NCI-H460 (cell line): ENCODE measurements around the gene MARK2. TPM values are rescaled to one million over a fixed set of nuclear protein-coding genes. Genes with fewer than 3 reads are reported as not detected.

Source experiments
- DNase-seq: peaks from one replicate; pipeline ENCODE4 v3.0.0-alpha.2; 2016; ENCODE audit warnings: low read depth; ENCODE audit errors: extremely low read depth
- total RNA-seq: library from RNA; depleted of rRNA; stranded (reverse); fragments of >200 nt; shearing (Covaris generic); gene quantifications from 2 replicates; pipeline ENCODE4 v1.2.3, GENCODE V29; 2014

Gene MARK2
- total RNA-seq, 1 experiment from 2014 or later = 22.3 TPM

DNA sequence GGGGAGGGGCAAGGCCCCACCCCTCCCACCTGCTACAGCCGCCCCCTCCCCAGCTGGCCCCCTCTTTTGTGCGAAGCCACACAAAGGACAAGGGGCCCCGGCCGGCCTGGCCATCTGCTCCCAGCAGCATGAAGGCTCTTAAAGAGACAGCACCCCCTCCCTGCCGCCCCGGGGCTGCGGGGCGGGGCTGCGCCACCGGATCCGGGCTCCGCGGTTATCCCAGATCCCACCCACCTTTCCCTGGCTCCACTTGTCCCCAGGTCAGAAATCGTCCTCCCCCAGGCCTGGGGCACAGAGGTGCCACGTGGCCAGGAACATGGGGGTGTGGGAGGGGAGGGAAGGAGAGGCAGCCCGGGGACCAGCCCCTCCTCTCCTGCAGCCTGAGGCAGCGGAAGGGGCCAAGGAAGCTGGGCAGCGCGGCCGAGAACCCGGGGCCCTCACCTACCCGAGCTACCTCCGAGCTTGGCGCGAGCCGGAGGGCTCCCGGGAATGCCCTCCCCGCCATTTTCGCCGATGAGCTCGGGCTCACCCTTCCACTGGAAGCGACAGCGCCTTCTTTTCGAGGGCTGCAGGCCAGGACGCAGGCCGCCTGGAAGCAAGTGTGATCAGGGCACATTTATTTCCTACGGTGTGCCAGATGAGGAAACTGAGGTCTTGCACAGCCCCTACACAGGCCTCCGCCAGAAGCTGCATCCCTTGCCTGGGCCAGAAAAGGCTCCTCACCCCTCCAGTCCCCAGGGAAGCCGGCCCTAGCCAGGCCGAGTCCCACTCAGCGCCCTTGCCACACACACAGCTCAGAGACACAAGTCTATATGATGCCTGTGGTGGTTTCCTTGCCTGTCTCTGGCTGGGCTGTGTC lies 80.6 kb downstream of the MARK2 start:
- no peak for DNase-seq

DNA sequence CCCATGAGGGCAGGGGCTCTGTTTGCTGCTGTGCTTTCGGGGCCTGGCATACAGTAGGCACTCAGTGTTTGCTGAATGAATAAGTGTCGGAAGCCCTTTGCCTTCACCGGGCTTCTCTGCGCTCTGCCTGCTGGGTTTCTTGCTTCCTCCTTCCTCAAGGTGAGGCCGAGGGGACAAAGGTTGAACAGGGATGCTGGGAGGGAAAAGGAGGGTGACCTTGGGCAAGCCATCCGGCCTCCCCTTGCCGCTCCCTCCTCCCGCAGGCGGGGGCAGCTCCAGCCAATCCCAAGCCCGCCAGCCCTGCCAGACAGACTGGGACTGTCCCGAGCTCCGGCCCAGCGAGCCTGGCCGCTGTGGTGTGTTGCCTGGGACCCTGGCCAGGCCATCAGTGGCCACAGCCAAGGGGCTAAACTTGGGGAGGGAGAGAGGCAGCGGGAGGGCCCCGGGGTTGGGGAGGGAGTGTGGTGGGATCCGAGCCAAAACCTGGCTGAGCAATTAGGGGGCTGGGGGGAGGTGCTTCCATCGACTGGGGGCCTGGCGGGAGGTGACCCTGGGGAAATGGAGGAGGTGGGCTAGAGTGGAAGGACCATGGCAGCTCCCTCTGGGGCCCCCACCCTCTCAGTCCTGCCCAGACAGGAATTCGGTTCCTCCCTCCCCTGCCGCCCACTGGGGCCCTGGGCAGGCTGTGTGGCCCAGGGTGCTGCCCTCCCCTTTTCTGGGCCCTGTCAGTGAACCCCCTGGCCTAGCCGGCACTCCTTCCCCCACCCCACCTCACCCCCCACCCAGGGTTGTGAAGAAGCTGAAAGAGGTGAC lies 81.4 kb downstream of the MARK2 start:
- no peak for DNase-seq

DNA sequence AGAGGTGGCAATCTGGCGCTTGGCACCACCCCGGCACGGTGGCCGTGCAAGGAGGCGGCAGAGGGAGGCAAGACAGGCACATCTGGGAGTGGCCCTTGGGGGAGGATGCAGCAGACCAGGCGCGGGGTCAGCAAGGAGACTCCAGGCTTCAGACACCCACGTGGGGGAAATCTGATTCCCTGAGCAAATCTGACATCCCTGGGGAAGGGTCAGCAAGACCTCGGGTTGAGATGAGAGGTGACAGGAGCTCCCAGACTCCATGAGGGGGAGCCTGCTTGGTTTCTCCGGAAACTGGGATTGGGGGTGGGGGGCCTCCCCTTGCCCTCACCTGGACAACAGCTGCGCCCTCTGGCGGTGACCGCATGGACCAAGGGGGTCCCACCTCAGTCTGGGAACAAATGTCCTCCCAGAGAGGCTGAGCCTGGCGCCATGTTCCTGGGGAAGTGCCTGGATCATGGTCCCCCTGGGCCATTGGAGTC lies 82.1 kb downstream of the MARK2 start:
- no peak for DNase-seq

DNA sequence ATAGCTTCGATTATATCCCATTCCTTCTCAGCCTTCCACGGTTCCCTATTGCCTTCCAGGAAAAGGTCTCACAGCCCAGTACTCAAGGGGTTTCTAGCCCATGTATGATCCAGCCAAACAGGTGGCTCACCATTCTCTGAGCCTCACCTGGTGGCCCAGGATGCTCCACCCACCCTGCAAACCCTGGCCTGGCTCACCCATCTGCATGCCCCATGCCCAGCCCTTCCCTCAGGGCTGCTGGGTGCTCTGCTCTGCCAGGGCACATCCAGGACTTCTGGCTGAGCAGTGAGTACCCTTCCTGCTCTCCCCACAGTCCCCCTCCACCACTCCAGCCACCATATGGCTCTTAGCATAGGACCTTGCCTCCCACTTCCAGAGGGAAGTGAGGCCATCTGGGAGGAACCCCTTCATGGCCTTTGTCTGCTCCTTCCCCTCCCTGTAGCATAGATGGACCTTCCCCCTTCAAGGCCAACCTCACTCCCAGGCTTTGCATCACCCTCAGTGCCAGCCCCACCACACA lies 83.8 kb downstream of the MARK2 start:
- no peak for DNase-seq

DNA sequence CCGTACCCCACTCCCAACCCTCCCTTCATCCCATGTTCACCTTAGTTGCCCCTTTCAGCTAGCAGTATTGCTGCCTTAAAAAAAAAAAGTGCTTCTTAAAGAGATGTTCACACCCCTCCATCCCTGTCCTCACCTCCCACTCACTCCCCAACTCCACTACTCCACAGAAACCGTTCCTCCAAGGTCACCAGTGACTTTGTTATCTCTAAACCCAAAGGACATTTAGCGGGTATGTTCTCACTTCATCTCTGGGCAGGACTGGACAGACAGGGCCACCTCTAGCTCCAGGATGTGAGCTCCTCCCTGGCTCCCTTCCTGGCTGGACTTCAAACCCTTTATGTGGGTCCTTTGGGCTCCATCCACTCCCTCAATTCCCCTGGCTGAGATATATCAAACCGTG lies 84.4 kb downstream of the MARK2 start:
- no peak for DNase-seq

DNA sequence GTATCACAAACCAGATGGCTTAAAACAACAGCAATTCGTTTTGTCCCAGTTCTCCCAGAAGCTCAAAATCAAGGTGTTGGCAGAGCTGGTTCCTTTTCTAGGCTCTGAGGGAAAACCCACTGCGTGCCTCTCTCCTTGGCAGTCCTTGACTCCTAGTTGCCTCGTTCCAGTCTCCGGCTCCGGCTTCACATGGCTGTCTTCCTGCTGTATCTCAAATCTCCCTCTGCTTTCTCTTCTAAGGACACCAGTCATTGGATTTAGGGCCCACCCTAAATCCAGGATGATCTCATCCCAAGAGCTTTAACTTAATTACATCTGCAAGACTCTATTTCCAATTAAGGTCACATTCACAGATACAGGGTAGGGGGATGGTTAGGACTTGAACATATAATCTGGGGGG lies 90.7 kb downstream of the MARK2 start:
- DNase-seq = no peak

DNA sequence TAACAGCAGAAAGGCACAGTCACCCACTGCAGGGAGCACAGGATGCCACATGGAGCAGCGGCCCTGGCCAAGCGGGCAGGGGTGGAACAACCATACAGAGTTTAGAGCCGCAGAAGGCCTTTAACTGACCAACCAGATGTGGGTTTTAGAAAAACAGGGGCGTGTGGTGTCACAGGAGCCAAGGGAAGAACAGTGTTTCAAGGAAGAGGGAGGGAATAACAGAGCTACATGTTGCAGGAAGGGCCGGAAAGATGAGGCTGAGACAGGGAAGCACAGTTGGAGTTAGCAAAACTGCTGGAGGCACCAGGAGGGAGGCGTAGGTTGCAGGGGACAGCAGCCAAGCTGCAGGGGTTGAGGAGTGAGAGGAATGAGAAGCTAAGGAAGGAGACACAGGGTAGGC lies 92.1 kb downstream of the MARK2 start:
- DNase-seq = no peak

DNA sequence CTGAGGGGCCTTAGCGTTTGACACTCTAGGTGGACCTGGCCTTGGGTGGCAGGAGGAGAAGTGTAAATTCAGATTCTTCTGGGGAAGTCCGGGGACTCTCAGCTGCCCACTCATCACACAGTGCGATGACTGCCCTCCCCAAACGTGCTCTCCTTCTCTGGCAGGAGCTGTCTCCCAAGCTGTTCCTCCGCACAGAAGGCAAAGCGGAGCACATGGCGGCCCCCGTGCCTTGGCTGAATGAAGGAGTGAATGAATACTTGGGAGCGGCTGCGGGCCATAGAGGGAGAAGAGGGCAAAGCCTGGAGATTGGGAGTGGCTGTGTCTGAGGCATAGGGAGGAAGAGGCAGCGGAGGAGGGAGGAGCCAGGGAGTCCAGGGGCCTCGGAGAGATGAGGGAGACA lies 93.0 kb downstream of the MARK2 start:
- DNase-seq = no peak

DNA sequence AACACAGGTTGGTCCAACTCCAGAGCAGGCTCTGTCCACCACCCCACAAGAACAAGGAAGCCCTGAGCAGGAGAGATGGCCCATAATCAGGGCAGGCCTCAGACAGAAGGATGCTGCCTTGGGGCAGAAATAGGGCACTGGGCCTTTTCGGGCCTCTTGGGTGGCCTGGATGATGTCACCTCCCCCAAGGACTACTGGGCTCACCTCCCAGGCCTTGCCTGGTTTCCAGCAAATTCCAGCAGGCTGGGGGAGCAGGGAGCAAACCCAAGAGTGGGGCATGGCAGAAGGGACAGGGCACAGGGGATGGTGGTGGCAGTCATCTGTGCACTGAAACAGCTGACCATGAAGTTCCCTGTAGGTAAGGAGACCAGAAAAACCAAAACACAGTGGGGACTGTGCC lies 94.5 kb downstream of the MARK2 start:
- no peak for DNase-seq

DNA sequence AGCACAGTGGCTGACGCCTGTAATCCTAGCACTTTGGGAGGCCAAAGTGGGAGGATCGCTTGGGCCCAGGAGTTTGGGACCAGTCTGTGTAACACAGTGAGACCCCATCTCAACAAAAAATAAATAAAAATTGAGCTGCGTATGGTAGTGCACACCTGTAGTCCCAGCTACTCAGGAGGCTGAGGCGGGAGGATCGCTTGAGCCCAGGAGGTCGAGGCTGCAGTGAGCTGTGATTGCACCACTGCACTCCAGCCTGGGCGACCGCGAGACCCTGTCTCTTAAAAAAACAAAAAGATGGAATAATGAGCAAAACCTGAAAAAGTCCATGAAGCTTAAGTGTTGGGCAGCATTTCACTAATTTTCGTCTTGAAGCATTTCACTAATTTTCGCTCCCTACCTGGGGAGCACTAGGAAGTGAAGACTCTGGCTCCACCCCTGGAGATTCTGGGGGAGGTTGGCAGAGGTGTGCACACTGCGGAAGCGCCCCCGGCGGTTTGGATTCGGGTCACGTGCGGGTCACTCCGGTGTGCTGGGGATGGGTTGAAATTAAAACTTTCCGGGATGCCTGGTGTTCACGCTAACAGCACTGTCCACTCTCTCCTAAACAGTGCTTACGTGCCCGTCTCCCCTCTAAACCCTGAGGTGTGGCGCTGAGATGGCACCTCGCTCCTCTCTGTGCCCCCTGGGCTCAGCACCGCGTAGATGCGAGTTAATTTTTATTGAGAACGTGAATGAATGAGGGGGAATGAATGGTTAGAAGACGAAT lies 99.0 kb downstream of the MARK2 start:
- DNase-seq = no peak

DNA sequence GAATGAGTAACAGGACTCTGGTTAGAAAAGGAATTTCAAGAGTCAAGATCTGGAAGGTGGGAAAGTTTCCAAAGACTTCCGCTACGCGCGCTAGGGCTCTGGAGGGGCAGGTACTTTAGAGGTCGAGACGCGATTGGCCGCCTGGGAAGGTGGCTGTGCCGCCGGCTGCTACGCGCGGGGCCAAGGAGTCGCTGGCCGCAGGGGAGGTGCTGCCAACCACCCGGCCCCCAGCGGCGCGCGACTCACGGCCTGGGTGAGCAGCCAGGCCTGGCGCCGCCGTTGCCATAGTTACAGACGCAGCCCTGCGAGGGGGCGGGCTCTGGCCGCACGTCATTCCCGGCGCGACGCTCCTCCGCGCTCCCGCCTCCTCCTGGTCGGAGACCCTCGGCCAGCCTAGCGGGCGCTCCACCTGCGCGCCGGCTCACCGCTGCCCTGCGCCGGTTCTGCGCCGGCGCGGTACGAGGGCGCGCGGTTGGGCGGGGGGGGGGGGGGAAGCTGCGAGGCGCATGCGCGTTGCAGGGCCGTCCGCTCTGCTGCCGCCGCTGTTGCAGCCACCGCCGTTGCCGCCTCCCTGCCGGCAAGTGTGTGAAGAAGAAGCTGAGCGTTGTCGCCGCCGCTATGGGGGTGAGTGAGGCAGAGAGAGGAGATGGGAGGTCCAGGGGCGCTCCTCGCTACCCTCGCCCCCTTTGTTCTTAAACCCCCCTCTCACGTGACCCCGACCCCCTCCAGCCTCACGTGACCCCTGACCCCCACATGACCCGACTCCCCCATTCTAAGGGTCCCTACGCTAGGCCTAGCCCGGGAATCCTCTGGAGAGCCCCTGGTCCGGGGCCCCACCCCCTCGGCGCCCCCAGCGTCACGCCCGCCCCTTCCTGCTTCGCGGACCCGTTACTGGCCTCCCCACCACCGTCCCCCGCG lies 99.8 kb downstream of the MARK2 start, which contains the start of gene NAA40:
TSS of gene NAA40 (plus strand) at position 524 of the 918 bp plus-strand sequence. CDS start at position 619, 95 bp downstream.
- peak; percentile 87 for DNase-seq

DNA sequence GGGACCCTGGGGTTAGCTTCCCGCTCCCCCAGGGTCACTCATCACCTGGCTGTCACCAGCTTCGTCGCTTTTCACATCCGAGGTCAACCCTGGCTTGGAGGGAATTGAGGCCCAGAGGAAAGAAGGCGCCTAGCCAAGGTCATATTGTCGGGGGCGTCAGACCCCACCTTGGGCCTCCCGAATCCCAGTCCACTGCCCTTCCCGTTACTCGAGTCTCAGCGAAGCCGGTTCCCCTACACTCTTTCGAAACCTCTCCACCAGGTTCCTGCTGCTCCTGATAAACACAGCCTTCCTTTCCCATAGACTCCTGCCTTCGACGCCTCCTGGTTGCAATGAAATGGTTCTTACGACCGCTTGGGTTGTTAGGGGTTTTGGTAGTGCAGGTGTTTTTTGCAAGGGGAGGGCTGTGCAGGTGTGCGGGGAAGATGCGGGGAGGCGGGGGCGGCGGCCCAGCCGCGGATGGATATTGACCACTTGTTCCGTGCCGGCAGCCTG lies 100.5 kb downstream of the MARK2 start:
- no peak for DNase-seq

DNA sequence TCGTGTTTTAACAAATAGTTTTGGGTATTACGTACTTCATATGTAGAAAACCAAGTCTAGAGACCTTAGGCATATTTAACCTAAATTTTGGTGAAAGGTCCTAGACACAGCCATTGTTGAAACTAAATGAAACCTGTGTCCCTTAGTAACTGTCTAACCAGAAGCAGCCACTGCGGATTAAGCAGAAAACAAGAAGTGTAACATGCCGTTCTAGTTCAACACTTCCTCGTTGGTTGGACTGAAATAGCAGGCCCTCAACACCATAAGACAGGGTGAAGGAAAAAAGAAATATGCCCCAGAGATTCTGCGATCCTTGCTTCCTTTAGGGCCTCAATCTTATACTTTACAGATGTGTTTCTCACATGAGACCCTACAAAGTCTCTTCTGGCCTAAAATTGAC lies 101.9 kb downstream of the MARK2 start:
- no peak for DNase-seq

DNA sequence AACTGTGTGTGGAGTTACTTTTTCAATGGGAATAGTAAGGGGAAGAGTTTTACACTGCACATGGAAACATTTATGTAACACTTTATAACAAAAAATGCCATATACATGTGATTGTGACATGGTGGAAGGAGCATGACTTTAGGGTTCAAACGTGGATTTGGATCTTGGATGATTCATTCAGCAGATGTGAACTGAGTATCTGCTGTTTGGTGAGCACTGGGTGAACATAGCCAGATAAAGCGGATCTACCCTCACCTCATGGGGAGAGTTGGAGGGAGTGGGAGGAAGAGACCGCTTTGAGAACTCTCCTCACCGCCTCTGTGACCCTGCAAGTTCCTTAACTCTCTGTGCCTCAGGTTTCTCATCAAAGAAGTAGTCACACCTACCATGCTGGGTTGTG lies 103.0 kb downstream of the MARK2 start:
- DNase-seq = no peak

DNA sequence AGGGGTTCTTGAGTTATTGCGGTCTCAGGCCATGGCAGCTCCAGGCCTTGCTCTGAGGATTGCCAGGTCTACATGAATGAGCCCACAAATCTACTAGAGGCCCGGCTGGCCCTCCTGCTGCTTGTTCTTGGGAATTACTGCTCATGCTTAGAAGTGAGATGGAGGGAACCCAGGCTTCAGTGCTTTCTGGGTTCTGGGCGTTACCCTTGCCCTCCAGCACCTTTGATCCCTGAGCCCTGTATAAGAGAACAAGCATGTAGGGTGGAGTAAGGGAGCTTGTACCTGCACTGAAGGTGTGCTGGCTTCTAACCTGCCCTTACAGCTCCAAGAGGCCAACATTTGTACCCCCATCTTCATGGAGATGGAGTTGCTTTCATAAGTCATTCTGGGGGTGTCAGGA lies 103.9 kb downstream of the MARK2 start:
- no peak for DNase-seq

DNA sequence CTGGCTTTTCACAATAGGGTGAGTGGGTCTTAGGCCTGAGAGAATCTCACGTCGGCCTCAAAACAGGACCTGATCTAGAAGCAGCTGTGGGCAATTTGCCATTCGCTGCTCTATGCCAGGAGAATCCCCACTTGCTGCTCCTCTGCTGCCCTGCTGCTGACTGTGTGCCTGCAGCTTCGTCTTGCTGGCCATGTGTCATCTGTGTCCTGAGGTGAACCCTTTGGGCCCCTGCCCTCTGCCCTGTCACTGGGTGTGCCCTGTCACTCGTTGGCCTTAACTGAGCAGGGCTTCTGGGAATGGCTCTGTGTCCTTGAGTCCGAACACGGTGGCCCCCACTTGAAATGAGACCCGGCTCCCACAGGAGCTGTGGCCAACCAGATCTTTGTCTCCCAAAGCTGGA lies 106.1 kb downstream of the MARK2 start:
- DNase-seq = no peak

DNA sequence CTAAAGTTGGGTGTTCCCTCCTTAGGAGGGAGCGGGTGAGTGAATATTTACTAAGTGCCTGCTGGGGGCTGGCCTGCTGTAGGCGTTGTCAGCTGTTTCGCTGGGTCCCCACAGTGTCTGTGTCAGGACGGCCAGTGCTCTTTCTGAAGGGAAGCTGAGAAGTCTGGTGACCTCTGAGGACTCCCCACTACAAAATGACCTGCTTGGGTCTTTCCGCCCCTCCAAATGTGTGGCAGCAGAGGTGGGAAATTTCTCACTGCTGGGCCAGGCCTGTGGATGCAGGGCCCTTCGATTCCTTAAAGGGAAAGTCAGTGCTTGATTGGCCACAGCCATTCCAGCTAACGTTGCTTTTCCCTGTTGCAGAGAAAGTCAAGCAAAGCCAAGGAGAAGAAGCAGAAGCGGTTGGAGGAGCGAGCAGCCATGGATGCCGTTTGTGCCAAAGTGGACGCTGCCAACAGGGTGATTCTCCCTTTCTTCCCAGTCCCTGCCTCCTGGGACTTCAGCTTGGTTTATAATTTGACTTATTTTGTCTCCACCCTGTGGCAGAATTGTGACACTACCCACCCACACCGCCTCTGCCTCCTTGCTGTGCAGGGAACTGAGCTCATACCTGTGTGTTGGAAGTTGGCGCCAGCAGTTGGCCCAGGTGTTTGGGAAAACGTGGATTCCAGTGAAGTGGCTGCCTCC lies 106.7 kb downstream of the MARK2 start:
- peak; percentile 58 for DNase-seq

DNA sequence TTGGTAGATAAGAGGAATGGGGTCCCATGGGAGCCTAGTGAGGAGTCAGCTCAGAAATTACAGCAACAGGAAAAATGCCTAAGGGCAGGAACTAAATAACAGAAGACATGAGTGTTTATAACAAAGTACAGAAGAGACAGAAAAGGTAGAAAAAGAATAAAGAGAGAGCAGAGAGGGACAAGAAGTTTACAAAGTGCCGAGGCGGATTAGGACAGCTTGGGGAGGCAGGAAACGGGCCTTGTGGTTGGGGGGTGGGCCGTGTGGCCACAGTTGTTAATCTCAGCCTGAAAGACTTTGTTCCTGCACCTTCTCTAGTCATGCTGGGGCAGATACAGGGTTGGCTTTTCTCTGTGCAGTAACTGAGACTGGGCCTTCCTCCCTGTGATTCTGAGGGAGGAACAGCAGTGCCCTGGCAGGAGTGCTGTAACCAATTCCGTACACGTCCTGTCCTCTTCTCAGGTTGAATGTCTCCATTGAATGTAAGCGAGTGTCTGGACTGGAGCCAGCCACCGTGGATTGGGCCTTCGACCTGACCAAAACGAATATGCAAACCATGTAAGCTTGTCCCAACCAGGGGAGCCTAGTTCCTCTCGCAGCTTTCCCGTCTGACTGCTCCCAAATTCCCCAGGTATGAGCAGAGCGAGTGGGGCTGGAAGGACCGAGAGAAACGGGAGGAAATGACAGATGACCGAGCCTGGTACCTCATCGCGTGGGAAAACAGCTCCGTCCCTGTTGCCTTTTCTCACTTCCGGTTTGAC lies 113.0 kb downstream of the MARK2 start:
- no peak for DNase-seq
